COLO668 (cell line): ENCODE results near the gene FAM193A.
A peak's percentile ranks its signal among the peaks of the same experiment; 100 is the strongest.
"Not testable (repeated sequence)": the region's sequence is repeated elsewhere in the genome, so short reads cannot be mapped to it uniquely, and the experiment has no call there.

ENCODE experiments used
- DNase-seq: peaks from one replicate; lab custom pipeline; 2025; ENCODE audit not compliant: unreplicated experiment; lab: John Stamatoyannopoulos, UW

Gene FAM193A

DNA sequence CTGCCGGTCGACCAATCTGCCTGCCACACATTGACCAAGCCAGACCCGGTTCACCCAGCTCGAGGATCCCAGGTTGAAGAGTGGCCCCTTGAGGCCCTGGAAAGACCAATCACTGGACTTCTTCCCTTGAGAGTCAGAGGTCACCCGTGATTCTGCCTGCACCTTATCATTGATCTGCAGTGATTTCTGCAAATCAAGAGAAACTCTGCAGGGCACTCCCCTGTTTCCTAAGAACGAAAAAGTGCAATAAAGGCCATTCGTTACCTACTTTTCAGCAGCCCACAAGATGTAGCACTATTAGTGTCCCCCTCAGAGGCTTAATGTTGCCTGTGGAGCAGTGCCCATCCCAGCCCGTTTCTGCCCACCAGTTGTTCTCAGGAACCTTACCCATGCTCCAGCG is 22.3 kb upstream of the FAM193A start:
- not testable (repeated sequence) for DNase-seq

GRCh38 chr4:2514944-2515343 is 21.5 kb upstream of the FAM193A start:
- DNase-seq = not testable (repeated sequence)

DNA sequence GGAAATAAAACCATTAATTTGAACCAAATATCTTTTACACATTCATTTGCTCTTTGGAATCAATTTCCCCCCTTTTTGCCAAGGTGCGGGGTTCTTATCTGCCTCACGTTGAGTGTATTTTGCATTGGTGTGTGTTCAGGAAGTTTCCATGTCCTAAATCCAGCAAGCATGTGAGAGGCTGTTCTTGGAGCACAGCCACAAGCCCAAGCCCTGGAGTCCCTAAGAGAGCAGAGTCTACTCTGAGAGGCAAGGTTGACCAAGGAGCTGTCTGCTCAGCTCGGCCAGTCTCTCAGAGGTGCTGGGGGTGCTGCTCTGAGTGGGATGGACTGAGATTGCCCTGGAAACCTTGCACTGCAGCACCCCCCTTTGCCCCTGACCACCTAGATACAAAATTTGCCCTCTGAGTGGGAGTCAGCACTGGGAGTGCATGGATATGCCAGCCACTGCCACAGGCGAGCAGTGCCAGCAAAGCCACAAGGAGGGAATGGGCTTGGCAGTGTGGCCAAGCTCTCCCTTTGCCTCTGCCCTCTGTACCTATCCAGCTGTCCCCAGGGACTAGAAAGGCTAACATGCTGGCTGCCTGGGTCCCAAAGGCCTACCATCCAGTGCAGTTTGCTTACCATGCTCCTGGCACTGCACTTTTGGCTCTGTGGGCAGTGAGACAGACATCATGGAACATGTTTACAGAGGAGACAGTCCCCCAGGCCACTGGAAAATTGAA is 20.5 kb upstream of the FAM193A start:
- no peak for DNase-seq

DNA sequence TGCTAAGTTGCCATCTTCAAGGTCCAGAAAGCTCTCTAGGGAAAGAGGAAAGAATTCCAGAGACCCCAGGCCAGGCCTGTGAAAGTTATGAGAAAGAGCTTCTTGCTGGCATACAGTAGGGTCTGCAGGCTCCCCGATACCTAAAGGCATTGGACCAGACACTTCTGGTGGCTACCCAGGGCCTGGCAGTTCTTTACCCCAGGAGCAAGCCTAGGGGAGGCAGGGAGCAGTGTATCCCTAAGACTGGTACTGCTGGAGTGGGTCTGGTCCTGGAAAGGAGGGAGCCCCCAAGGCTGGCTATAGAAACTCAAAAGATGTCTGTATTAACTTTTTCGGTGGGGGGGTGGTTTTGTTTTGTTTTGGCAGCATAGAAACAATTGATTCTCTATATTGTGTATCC is 19.8 kb upstream of the FAM193A start:
- DNase-seq = no peak

DNA sequence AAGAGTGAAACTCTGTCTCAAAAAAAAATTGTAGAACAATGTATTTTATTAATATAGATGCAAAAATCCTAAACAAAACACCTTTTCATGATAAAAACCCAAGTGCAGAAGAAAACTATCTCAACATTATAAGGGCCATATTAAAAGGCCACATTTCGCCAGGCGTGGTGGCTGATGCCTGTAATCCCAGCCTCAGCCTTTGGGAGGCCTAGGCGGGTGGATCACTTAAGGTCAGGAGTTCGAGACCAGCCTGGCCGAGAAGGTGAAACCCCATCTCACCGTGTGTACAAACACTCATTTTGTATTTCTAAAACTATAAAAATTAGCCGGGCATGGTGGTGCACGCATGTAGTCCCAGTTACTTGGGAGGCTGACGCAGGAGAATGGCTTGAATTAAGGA is 9.9 kb upstream of the FAM193A start:
- no peak for DNase-seq

GRCh38 chr4:2534904-2535375 is 1.5 kb upstream of the FAM193A start:
- peak; percentile 14 for DNase-seq

- peak; percentile 44 for DNase-seq
Measured at GRCh38 chr4:2535376-2536192, 863 bp upstream of the FAM193A start.

DNA sequence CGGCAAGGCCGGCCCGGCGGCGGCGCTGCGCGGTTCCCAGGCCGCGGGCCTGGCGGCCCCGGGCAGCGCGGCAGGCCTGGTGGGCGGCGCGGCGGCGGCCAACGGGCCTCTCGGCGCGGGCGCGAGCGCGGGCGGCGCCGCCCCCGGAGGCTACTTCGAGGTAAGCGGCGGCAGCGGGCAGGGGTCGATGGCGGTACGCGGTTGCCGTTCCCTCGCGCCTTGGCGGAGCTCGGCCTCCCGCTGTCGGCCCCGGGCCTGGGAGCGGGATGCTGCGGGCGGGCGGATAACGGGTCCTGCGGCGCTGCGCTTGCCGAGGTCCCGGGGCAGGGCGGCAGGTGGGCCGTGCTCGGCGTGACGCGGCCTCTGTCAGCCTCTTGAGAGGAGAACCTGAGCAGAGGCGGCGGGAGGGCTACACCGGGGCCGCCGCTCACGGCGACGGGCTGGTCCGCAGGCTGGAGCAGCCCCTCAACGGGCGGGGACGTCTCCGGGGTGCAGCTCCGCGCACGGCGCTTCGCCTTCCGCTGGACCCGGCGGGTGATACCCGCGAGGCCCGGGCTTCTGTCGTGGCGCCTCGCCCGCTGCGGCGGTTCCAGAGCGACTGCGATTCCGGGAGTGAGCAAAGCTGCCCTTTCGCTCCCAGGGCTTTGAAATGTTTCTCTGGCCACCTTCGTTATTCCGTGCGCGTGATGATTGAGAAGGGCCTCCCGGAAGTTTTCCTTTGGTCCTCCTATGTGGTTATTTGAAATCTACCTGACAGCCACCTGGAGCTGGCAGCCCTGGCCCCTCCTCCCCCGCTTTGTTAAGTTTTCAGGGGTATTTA is 774 bp downstream of the FAM193A start:
- peak; percentile 68 for DNase-seq

DNA sequence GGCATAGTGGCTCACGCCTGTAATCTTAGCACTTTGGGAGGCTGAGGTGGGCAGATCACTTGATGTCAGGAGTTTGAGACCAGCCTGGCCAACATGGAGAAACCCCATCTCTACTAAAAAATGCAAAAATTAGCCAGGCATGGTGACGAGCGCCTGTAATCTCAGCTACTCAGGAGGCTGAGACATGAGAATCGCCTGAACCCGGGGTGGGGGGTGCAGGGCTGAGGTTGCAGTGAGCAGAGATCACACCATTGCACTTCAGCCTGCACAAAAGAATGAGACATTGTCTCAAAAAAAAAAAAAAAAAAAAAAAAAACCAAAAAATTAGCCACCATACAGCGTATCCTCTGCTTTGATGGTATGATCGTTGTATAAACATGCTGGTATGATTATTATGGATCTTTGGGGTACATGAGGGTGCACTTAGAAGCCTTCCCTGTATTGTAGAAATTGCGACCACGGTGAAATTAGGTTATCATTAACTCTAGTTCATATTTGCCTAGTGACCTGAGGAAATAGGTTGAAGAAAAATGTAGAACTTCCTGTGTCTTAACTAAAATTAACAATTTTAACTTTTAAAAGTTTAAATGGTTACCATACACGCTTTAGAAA is 7.2 kb downstream of the FAM193A start:
- not testable (repeated sequence) for DNase-seq

GRCh38 chr4:2545321-2546013 is 9.0 kb downstream of the FAM193A start:
- no peak for DNase-seq

DNA sequence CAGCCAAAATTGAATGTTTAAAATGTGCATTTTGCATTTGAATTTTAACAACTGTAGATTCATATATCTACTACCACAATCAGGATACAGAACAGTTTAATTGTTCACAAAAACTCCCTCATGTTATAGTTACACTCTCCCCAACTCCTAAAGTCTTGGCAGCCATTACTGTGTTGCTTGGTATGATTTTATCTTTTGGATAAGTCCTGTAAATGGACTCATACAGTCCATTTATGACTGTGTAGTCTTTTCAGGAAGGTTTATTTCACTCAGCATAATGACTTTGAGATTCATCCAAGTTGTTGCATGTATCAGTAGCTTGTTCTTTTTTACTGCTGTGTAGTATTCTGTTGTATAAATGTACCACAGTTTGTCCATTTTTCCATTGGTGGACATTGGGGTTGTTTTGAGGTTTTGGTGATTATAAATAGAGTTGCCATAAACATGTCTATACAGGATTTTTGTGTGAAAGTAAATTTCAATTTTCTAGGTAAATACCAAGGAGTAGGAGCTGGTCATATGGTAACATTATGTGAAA is 9.9 kb downstream of the FAM193A start:
- DNase-seq = no peak

DNA sequence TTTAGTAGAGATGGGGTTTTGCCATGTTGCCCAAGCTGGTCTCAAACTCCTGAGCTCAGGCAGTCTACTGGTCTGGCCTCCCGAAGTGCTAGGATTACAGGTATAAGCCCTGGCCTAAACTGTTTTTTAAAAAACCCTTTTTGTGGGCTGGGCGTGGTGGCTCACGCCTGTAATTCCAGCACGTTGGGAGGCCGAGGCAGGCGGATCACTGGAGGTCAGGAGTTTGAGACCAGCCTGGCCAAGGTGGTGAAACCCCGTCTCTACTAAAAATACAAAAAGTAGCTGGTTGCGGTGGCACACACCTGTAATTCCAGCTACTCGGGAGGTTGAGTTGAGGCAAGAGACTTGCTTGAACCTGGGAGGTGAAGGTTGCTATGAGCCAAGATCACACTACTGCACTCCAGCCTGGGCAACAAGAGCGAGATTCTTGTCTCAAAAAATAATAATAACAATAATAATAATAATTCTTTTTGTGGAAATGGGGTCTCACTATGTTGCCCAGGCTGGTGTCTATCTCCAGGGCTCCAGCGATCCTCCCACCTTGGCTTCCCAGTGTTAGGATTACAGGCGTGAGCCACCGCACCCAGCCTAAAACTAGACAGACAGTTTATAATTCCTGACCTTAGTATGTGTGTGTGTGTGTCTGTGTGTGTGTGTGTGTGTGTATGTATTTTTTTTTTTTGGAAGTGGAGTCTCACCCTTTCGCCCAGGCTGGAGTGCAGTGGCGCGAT is 10.7 kb downstream of the FAM193A start:
- DNase-seq = not testable (repeated sequence)

- no peak for DNase-seq
Measured at GRCh38 chr4:2551118-2551517, 14.7 kb downstream of the FAM193A start.

DNA sequence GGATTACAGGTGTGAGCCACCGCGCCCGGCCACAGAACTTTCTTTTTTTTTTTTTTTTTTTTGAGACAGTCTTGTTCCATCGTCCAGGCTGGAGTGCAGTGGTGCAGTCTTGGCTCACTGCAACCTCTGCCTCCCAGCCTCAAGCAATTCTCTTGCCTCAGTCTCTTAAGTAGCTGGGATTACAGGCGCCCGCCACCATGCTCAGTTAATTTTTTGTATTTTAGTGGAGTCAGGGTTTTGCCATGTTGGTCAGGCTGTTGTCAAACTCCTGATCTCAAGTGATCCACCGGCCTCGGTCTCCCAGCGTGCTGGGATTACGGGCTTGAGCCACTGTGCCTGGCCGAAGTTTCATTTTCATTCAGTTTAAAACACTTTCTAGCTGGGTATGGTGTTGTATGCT is 16.4 kb downstream of the FAM193A start:
- DNase-seq = no peak

DNA sequence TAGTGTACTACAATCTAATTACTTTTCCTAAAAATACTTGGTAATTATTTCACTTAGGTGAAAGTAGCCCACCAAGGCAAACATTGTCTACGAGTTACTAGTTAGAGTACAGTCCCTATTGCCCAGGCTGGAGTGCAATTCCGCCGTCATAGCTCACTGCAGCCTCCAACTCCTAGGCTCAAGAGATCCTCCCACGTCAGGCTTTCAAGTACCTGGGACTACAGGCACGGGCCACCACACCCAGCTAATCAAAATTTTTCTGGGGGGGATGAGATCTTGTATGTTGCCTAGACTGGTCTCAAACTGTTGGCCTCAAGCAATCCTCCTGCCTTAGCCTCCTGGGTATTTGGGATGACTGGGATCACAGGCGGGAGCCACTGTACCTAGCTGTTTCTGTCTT is 21.9 kb downstream of the FAM193A start:
- DNase-seq = no peak

- no peak for DNase-seq
Measured at GRCh38 chr4:2560167-2560566, 23.7 kb downstream of the FAM193A start.

- no peak for DNase-seq
Measured at GRCh38 chr4:2565533-2565932, 29.1 kb downstream of the FAM193A start.

DNA sequence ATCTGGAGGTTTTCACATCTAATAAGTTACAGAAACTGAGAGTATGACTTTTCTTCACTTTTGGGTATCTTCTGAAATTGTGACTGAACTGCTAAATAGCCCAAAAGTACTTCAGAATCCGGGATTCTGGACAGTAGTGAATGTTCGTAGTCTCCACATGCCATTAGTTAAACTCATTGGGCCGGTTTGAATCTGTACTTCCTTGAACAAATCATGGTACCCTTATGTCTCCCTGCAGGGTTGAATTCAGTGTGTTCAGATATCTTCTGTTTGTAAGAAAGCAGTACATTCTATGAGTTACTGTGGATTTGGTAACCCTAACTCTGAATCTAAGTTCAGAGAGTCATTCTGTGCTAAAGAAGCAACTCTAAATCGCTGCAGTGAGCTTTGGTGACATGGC is 33.6 kb downstream of the FAM193A start:
- no peak for DNase-seq

- no peak for DNase-seq
Measured at GRCh38 chr4:2570551-2571222, 34.2 kb downstream of the FAM193A start.
